Activated CD4-positive, CD25-positive, alpha-beta regulatory T cell treated with anti-CD3 and anti-CD28 coated beads, Interleukin-2, amount 50 U/mL, for 16 hours (primary cell): ENCODE results near the gene POU2F2.
"Not testable (repeated sequence)": the region's sequence is repeated elsewhere in the genome, so short reads cannot be mapped to it uniquely, and the experiment has no call there.

Experiments used
- DNase-seq: peaks from one replicate; pipeline ENCODE4 v3.0.0-alpha.2; 2020; ENCODE audit warnings: low read depth, low spot score

Gene POU2F2

DNA sequence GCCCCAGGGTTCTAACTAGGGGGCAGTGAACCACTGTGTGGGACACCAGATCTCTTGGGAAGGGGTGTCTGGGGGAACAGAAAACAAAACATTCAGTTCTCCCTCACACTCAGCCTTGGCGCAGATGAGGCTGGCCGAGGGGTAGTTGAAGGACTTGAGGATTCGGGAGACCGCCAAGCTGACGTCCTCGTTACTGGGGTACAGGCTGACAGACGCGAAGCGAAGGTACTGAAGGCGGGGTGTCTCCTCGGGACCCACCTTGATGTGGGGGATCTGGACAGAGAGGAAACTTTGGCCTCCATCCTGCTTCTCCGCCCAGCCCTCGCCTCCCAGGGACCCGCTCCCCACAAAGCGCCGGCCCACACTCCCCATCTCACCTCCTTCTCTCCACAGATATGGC, 69.9 kb downstream of the POU2F2 start:
- no peak for DNase-seq

DNA sequence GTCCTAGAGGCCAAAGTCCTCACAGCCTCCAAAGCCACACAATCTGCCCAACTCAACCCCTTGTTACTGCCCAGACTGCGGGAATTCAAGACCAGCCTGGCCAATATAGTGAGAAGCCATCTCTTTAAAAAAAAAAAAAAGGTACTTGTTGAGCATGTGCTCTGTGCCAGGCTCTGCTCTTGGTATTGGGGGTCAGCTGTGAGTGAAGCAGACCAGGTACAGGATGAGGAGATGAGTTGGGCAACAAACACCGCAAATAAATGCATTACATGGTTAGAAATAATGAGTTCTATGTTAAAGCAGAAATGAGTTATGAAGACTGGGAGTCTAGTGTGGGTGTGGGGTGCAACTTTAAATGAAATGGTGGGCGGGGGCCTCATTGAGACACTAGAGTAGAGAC, 72.1 kb downstream of the POU2F2 start:
- DNase-seq: no peak

DNA sequence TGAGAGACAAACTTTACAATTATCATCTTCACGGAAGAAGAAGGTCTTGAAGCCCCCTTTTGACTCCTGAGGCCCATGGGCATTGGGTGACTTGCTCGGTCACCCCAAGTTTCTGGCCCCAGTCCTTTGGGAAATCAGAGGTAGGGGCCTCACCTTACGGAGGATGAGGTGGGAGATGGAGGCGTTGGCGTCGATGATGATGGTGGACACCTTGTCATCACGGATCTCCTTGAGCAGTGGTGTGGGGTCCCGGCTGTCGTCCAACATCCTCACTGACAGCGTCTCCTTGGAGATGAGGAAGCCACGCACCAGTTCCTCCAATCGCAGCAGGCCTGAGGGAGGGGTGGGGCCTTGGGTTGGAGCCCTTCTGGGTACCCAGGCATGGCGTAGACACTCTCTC, 73.0 kb downstream of the POU2F2 start:
- DNase-seq: no peak

DNA sequence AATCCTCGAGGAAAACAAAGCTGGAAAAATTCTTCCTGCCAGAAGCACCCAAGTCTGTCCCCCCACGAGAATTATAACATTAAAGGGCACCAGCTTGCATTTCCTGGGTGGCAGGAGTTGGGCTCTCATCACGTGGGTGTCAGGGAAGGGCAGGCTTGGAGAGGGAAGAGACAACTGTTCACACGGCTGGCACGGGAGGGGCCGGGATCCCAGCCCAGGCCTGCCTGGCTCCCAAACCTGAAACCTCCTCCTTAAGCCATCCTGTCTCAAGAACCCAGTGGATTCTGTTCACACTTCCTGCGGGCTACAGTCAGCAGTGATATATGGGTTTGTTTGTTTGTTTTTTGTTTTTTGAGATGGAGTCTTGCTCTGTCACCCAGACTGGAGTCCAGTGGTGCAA, 74.4 kb downstream of the POU2F2 start:
- DNase-seq: no peak

DNA sequence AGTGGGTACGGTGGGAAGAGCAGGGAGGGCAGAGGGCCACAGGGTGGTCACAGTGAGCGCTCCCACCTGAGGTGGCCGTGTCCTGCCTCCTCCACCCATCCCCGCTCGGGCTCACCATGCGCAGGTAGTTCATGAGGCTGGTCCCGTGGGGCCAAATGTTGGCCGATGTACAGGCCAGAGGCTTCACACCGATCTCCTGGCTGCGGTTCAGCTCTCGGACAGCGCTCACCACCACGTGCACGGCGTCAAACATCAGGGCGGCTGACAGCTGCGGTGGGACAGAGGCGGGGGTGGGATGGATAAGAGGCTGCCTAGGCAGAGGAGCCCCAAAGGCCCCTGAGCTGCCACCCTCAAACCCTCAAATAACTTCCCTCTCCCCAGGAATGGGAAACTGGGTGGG, 78.0 kb downstream of the POU2F2 start:
- no peak for DNase-seq

DNA sequence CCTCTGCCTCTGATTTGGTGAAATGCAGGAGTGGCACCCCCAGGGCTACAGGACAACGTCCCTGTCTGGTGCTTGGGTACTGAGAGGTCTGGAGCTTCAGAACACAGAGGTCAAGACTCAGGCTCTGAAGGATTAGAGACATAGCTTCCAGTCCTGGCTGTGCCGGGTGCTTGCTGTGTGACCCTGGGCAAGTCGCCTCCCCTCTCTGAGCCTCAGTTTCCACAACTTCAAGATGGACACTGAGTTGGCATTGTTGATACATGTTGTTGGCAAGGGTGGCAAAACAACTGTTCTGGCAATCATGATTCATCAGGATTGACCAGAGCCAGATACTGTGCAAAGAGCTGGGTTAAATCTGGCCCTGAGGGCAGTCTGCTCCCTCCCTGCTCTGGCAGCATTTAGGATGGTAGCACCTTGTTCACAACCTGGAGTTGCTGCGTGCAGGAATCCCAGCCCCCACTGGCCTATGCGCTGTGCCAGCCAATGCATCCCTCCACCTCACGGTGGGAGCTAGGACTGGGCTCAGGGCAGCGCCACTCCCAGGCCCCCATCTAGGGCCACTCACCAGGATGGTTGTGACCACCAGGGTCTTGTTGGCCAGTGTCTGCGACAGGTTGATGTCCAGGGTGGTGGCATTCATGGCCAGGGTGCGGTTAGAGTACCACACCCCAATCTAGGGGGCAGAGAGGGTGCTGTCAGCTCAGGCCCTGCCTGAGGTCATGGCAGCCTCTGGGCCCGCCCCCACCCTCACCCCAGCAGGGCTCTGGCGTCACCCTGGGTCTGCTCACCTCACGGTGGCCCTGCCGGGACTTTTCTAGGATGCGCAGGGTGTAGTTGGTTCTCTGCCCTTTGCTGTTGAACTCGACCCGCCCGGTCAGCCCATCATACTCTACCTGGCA, 79.0 kb downstream of the POU2F2 start:
- DNase-seq: no peak

DNA sequence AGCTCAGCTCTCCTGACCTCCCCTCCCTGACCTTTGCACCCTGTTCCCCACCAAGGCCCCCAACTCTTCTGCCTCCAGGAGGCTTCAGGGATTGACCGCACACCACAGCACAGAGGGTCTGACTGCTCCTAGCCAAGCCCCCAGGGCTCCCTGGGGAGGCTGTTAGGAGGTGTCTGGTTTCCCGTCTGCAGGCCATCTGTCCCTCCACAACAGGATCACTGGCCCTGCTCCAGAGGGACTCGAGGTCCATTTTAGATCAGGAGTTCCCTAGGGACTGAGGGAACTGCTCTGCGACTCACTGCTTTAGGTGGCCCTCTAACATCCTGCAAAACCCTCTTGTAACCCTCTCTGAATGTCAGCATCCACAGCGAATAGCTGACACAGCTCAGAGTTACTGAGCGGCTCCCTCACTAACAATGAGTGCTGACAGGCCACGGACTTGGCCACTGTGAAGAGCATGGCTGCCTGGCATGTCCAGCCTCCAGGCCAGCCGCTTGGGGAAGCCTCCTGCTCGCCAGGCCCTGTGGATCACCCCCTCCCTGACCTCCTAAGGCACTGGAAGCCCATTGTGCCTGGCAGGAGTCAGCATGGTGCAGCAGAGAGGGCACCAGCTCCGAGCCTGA, 79.9 kb downstream of the POU2F2 start:
- DNase-seq: no peak

DNA sequence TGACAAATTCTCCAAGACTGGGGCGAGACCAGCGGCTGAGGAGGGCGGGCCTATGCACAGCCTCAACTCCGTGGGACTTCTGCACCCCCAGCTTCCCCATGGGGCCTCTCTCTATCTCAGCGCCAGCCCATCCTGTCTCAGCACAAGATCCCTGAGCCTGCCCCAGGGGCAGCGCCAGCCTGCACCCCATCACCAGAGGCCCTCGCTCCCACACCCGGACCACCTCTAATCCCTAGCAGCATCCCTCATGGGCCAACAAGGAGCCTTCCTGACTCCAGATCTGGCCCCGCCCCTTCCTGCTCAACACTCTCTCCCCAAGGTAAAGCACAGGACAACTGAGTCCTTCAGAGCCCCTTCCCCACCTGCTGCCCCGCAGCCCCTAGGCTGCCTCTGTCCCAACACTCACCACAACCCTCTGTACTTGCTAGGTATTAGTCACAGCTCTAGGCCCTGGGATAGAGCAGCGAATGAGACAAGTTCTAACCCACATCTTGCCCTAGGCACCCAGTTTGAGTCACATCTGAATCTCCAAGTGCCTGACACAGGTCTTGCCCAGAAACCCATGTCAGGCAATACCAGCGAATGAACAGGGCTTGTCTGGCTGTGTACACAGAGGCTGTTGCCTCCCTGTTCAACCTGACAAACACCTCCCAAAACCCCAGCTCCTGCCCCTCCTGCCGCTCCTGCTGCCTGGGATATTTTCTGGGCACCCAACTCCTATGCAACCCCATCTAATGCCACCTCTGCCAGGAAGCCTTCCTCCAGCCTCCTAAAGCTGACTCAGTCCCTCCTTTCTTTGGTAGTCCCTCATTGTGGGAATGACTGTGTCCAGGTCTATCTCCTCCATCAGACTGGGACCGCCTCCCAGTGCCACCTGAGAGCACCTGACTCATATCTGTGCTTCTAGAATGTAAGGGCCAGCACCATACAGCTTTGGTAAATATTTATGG, 80.8 kb downstream of the POU2F2 start:
- no peak for DNase-seq

DNA sequence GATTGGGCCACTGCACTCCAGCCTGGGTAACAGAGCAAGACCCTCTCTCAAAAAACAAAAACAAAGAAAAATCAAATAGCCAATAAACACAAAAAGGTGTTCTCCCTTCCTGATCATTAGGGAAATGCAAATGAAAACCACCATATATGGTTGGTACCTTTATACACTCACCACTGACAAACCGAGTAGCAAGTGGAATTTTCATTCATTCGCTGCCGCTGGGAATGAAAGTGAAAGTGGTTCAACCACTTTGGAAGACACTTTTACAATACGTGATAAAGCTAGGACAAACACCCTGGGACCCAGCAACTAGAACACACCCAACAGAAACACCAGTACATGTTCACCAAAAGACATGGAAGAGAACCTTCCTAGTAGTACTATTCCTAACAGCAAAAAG, 83.3 kb downstream of the POU2F2 start:
- DNase-seq: no peak

DNA sequence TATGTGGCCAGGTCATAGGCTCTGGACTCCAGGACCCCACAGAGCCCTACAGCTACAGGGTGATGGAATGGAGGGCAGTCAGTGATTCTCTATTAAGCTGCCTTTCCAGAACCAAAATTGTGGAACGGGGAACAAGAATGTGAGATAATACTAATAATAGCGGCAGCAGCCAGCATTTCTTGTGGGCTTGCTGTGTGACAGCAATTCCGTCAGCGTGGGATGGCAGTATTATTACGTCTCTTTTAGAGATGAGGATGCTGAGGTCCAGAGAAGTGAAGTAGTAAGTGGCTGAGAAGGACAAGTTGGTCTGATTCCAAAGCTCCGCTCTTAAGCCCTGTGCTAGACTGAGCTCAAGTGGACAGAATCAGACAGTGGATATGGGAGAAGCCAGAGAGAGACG, 86.7 kb downstream of the POU2F2 start:
- no peak for DNase-seq

DNA sequence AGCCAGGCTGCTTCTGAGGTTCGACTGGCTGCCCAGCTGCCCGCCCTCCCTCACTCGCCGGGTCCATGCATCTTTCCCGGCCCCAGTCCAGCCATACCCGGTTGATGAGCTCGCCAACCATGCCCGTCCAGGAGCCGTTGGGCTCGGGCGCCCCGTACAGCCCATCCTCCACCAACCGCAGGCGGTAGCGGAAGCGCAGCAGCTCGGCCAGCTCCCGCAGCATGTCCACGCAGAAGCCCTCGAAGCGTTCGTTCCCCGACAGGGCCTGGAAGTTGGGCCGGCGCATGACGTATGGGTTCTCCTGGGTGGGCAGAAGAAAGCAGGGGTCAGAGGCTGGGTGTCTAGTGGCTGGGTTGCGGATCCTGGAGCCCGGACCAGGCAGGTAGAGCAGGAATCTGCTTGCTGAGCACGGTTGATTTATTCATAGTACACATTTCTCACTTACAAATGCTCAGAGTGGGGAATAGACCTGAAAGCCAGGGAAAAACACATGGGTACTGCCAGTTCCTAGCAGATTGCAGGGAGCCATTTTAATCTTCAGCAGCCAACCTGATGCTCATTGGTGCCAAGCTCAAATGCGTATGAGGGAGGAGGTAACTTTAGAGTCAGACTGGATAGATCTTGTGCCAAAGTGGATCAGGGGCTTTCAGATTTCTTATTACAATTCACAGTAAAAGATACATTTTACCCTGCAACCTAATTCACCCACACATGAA, 89.6 kb downstream of the POU2F2 start:
- no peak for DNase-seq

DNA sequence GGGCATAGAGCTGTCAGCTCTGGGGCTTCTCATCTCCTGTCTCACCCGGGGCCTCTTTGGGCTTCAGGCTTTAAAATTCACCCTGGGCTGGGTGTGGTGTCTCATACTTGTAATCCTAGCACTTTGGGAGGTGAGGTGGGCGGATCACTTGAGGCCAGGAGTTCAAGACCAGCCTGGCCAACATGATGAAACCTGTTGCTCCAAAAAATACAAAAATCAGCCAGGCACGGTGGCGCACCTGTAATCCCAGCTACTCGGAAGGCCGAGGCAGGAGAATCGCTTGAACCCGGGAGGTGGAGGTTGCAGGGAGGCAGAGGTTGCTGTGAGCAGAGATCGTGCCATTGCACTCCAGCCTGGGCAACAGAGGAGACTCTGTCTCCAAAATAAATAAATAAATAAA, 91.8 kb downstream of the POU2F2 start:
- not testable (repeated sequence) for DNase-seq

DNA sequence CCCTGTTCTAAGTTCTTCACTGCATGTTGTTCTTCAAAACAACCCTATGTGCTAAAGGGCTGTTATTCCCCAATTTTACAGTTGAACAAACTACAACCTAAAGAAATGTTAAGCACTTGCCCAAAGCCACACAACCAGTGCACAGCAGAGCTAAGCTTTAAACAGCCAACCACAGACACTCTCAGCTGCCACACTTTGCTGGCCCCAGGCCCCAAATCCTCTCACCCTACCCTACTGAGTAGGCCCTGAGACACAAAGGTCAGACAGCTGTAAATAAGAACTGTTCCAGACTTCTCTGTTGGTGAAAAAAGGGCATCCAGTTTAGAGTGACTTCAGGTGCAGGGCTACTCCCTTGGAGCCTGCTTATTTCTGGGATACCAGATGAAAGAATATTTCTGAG, 92.2 kb downstream of the POU2F2 start:
- no peak for DNase-seq

DNA sequence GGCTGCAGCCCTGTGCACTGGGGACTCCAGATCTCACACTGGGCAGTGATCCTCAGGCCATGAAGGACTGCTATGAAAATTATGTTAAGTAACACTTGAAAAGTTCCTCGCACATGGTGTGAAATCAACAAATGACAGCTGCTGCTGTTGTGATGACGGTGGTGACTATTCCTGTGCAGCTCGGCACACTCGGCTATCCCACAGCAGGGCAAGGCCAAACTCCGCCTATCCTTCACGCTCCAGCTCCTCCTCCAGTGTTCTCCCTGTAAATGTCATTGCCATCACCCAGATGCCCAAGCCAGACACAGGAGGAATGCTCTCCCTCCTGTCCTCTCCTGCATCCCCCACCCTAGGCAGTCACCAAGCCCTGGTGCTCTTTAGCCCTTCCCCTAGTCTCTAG, 93.6 kb downstream of the POU2F2 start:
- no peak for DNase-seq

DNA sequence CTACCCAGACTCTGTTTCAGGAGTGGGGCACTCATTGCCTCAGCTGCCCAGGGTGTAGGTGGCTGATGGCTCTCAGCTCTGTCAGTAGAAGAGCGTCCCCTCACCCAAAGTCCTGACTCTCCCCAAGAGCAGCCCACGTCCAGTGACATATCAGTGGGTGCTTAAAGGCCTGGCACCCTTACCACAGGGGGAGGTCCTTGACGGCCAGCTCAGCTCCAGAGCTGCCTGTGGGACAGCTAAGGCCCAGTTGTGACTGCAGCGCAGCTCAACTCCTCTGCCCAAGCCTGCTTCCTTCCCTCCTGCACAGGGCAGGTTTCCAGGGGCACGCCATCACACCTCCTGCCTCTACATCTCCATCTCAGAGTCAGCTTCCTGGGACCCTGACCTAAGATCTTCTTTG, 94.6 kb downstream of the POU2F2 start:
- DNase-seq: no peak
